Glomerular visceral epithelial cell (primary cell): Measurements from ENCODE around the gene CLASRP.

Experiments used
- DNase-seq: peaks from one replicate; pipeline ENCODE4 v3.0.0-alpha.2; 2016; ENCODE audit errors: extremely low spot score

The CLASRP gene

DNA sequence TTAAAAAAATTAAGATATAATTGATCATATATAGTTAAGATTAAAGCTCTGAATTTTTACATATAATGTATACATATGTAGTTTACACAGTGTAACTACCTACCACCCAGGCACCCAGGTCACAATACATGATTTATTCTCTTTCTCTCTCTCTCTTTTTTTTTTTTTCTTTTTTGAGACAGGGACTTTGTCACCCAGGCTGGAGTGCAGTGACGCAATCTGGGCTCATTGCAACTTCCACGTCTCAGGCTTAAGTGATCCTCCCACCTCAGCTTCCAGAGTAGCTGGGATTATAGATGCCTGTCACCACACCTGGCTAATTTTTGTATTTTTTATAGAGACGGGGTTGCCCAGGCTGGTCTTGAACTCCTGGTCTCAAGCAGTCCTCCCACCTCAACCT lies 18.8 kb upstream of the CLASRP start:
- no peak for DNase-seq

DNA sequence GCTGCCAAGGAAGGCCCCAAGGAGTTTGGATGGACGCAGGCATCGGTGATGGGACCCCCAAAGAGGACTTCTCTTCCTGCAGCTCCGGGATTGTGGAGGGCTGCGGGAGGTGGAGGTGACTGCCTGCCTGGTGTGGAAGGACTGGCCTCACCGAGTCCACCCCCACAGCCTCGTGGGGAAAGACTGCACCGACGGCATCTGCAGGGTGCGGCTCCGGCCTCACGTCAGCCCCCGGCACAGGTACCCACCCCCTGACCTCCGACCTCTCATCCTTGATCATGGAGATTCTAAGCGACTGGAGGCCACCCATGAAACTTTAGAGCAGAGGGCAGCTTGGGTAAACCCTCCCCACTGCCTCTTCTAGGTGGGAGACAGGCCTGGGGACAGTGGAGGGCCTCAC lies 16.9 kb upstream of the CLASRP start:
- DNase-seq, result no peak

DNA sequence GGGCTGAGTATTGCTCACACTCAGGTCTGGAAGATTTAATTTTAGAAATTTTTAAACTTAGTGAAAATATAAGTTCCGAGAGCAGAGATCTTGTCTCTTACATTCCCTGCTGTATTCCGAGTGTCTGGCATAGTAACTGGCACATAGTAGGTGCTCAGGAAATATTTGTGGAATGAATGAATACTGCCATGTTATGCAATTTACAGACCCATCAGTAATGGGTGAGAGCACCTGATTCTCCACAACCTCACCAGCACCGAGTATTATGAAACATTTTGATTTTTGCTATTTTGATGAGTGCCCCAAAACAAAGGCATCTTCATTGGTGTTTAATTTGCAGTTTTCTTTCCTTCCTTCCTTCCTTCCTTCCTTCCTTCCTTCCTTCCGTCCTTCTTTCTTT lies 15.8 kb upstream of the CLASRP start:
- DNase-seq, result no peak

- no peak for DNase-seq
These were observed 13.6 kb upstream of the CLASRP start for GRCh38 chr19:45025264-45025663.

- DNase-seq, result no peak
These were observed 11.5 kb upstream of the CLASRP start for GRCh38 chr19:45027371-45027770.

- no peak for DNase-seq
These were observed 8.0 kb upstream of the CLASRP start for GRCh38 chr19:45030825-45031224.

DNA sequence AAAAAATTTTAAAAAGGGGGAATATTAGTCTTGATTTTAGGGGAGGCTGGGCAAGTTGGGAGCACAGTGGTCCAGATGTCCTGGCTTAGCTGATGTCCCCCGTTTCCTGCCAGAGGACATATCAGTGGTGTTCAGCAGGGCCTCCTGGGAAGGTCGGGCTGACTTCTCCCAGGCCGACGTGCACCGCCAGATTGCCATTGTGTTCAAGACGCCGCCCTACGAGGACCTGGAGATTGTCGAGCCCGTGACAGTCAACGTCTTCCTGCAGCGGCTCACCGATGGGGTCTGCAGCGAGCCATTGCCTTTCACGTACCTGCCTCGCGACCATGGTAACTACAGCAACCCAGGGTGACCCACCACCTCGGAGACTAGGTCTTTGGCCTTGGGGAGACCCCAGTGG lies 6.4 kb upstream of the CLASRP start:
- DNase-seq, result no peak

GRCh38 chr19:45035755-45036154 lies 3.1 kb upstream of the CLASRP start:
- no peak for DNase-seq

DNA sequence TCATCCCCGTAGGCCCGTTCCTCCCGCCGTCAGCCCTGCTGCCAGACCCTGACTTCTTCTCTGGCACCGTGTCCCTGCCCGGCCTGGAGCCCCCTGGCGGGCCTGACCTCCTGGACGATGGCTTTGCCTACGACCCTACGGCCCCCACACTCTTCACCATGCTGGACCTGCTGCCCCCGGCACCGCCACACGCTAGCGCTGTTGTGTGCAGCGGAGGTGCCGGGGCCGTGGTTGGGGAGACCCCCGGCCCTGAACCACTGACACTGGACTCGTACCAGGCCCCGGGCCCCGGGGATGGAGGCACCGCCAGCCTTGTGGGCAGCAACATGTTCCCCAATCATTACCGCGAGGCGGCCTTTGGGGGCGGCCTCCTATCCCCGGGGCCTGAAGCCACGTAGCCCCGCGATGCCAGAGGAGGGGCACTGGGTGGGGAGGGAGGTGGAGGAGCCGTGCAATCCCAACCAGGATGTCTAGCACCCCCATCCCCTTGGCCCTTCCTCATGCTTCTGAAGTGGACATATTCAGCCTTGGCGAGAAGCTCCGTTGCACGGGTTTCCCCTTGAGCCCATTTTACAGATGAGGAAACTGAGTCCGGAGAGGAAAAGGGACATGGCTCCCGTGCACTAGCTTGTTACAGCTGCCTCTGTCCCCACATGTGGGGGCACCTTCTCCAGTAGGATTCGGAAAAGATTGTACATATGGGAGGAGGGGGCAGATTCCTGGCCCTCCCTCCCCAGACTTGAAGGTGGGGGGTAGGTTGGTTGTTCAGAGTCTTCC lies 1.3 kb upstream of the CLASRP start:
- no peak for DNase-seq

GRCh38 chr19:45040059-45040771 lies 1.4 kb downstream of the CLASRP start:
- no peak for DNase-seq

GRCh38 chr19:45041125-45041524 lies 2.3 kb downstream of the CLASRP start:
- DNase-seq, result no peak

DNA sequence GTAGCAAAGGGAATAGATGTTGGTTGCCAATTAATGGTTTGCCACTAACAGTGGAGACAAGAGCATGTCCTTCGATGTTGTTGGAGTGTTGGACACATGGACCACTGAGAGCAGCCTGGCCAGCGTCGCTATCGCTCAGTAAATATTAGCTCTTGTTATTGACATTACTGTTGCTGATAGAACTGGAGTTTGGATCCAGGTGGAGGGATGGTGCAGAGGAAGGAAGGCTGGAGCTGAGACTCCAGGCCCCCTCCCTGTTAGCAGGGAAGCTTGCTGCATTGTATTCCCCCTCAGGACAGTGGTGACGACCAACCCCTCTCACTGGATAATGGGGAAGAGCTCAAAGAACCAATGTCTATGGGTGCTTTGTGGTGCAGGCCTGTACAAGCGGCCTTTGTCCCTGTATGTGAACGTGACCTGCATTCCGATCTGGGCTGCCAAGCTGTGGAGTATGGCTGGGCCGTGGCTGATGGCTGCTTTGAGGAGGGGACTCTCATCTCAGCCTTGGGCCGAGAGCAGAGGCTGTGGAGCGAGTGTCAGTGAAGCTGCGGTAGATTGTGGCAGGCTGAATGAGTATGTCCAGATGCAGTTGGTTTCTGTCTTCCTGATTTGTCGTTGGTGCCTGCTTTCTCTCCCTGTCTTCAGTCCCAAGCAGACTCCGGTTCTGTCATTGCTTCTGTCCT lies 7.0 kb downstream of the CLASRP start:
- DNase-seq, result no peak

DNA sequence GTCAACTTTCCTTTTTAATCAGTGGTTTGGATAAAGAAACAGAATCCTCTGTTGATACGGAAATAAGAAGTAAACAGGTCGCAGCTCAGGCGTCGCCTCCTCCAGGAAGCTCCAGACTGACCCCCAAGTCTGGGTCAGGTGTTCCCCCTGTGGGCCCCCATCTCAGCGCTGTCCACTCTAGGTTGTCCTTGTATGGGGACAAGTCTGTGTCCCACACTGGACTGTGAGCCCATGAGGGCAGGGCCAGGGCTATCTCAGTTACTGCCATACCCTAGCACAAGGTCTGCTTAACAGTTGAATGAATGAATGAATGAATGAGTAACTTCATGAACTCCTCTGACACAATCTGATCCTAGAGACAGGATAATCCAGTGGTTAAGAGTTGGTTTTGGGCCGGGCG lies 7.5 kb downstream of the CLASRP start:
- DNase-seq, result no peak

- no peak for DNase-seq
These were observed 8.4 kb downstream of the CLASRP start for GRCh38 chr19:45047188-45047797.

DNA sequence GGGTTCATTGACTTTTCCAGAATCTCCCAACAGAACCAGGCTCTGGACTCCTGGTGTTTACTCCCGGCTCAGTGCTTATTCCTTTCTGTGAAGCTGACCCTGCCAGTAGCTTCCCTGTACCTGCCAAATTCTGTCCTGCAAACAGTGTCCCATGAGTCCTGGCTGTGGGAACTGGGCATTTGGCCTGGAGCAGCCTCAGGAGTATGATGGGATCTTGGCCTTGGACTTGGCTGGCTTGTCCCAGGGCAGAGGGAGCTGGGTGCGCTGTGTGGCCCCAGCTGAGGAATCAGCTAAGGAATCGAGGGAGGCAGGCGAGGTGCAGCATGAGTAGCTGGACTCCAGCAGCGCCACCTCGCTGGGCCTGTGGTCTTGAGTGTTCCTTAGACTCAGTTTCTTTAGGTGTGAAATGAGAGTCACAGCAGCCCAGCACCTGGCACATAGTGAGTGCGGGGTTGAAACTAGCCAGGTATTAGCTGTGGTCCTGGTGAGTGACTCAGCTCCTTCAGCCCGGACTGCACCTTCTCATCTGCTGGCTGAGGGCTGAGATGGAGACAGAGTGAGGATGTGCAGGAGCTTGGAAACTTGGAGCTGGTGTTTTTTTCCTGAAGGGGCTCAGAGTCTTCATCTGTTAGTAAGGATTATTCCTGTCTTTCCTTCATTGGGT lies 10.4 kb downstream of the CLASRP start:
- no peak for DNase-seq

GRCh38 chr19:45050036-45050435 lies 11.2 kb downstream of the CLASRP start:
- no peak for DNase-seq

GRCh38 chr19:45051929-45052579 lies 13.2 kb downstream of the CLASRP start:
- DNase-seq, result no peak

- DNase-seq, result no peak
These were observed 18.0 kb downstream of the CLASRP start for GRCh38 chr19:45056831-45057230.

- no peak for DNase-seq
These were observed 18.6 kb downstream of the CLASRP start for GRCh38 chr19:45057444-45057843.

DNA sequence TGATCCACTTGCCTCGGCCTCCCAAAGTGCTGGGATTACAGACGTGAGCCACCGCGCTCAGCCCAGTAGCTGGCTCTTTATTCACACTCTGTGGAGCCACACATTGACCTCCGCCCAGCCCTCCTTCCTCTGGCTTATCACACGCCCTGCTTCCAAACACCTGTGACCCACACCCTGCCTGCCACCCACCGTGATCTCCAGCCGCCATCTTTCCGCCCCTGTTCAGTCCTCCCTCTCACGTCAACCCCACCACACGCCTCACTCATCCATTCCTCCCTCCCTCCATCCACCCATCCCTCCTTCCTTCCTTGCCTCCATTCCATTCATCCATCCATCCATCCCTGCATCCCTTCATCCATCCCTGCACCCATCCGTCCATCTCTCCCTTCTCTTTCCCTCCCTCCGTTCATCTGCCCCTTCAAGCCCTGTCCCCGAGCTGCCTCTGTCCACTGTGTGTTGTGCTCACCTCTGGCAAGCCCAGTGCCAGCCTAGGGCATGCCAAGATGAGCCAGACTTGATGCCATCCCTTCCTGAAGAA lies 19.8 kb downstream of the CLASRP start:
- no peak for DNase-seq
